Natural killer cell (primary cell): Measurements from ENCODE around the gene MED13L. TPM values are rescaled to one million over a fixed set of nuclear protein-coding genes. Genes with fewer than 3 reads are reported as not detected.

Experiments used
- ATAC-seq, 3 donors: fragments of 150-1000 bp in 2 of 3; fragments of 200-7000 bp in 1 of 3; cut with Tn5 transposase; 1 replicate in 1 of 3; 2 replicates in 2 of 3; pipeline ENCODE4 v1.10.0; 2021; ENCODE audit warnings: mild to moderate bottlenecking in 2 of 3, moderate library complexity in 2 of 3
- DNase-seq, 2 donors: peaks; one replicate each; pipeline versions ENCODE4 v3.0.0 to v3.0.0-alpha.2; 2013 to 2021; ENCODE audit warnings: mixed read lengths in 1 of 2
- H3K27ac ChIP-seq: one replicate; pipeline ENCODE4 v1.5.1; 2013; ENCODE audit warnings: mild to moderate bottlenecking, low read length
- H3K27me3 ChIP-seq: one replicate; pipeline ENCODE4 v1.6.1; 2013; ENCODE audit warnings: low read length; ENCODE audit not compliant: control insufficient read depth, insufficient read depth
- H3K36me3 ChIP-seq: one replicate; pipeline ENCODE4 v1.6.1; 2013; ENCODE audit warnings: low read length; ENCODE audit not compliant: control insufficient read depth, insufficient read depth
- H3K4me1 ChIP-seq: one replicate; pipeline ENCODE4 v1.6.1; 2013; ENCODE audit warnings: low read length; ENCODE audit not compliant: control insufficient read depth, insufficient read depth
- H3K4me3 ChIP-seq: one replicate; pipeline ENCODE4 v1.5.1; 2013; ENCODE audit warnings: low read length
- H3K9me3 ChIP-seq: one replicate; pipeline ENCODE4 v1.6.1; 2013; ENCODE audit warnings: low read length; ENCODE audit not compliant: control insufficient read depth, insufficient read depth
- H3K27ac Mint-ChIP-seq, 2 donors: one replicate each; pipeline ENCODE4 v1.8.0; 2022; ENCODE audit warnings: mild to moderate bottlenecking in 2 of 2, mixed read lengths in 2 of 2, moderate library complexity in 1 of 2
- H3K27me3 Mint-ChIP-seq, 2 donors: one replicate each; pipeline ENCODE4 v1.8.0; 2022; ENCODE audit warnings: low read depth in 2 of 2, mixed read lengths in 2 of 2
- H3K36me3 Mint-ChIP-seq: one replicate; pipeline ENCODE4 v1.8.0; 2022; ENCODE audit warnings: mixed read lengths
- H3K4me1 Mint-ChIP-seq, 2 donors: one replicate each; pipeline ENCODE4 v1.8.0; 2022; ENCODE audit warnings: mixed read lengths in 2 of 2
- H3K4me3 Mint-ChIP-seq: one replicate; pipeline ENCODE4 v1.8.0; 2022; ENCODE audit warnings: mild to moderate bottlenecking, moderate library complexity, mixed read lengths
- H3K9me3 Mint-ChIP-seq, 2 donors: one replicate each; pipeline ENCODE4 v1.8.0; 2022; ENCODE audit warnings: mixed read lengths in 2 of 2
- CTCF ChIP-seq: fragments of 200-600 bp; IDR thresholded peaks from one replicate; pipeline ENCODE4 v1.8.0; 2022; ENCODE audit warnings: antibody characterized with exemption
- WGBS: methylation state at CpG from one replicate; pipeline ENCODE4 v1.1.7; 2013; ENCODE audit warnings: missing lambda C conversion rate; ENCODE audit not compliant: insufficient coverage; 5-methylcytosine and 5-hydroxymethylcytosine counted together
- intact Hi-C: fragments of 100-400 bp; cut with micrococcal nuclease; formaldehyde crosslinking; loops from one replicate; pipeline ENCODE4 v1.14.2; 2022
- total RNA-seq, 4 donors: library from RNA; stranded (reverse); fragments of 120-200 nt in 1 of 4; gene quantifications; one replicate each; pipeline versions ENCODE4 v1.2.3 to v1.2.4, GENCODE V29; 2013 to 2022

MED13L gene
- total RNA-seq, 3 donors from 2014 or later (not counting 1 experiment from before 2014, with no cell fraction given) = 237 to 316 (median 240) TPM

GRCh38 chr12:116249938-116250337 lies 27.6 kb downstream of the MED13L start:
- Histone ChIP-seq H3K9me3 (no peaks in the 10 kb centered on the region), H3K4me3 (no peak overlapping the region), H3K36me3 (no peaks in the 10 kb centered on the region), H3K4me1 (peaks cover 11% of the 10 kb centered on the region), H3K27me3 (no peaks in the 10 kb centered on the region), H3K27ac (no peak overlapping the region)
- Mint-ChIP-seq H3K4me1 (peaks cover 64 to 73% of the 10 kb centered on the region in 2 donors), H3K36me3 (peaks cover 5% of the 10 kb centered on the region), H3K9me3 (no peaks in the 10 kb centered on the region), H3K4me3 (peak overlapping the region; percentile 26), H3K27me3 (no peaks in the 10 kb centered on the region), H3K27ac (peak overlapping the region in 1 of 2 donors; percentile 34)
- intact Hi-C loops = no loop called here
- no CpG with 5 or more reads among the region's 2 CpGs for WGBS
- no peak for TF ChIP-seq CTCF
- no peak for DNase-seq
- no peak for ATAC-seq

DNA sequence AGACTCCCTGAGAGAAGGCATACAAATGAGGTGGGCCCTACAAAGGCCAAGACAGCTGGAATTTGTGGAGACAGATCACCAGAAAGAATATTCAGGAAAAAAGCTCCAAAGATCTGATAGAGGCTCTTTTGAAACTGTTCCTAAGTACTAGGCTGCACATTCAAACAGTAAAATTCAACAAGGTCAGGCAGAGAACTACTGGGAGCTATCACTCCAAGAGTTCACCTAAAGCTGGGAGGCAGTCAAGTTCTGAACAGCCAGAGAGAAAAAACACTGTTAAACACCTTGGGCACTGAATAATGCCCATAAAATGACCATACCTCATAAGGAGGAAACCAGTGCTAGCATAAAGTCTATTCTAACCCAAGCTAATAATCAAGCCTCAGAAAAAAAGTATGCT lies 28.6 kb downstream of the MED13L start:
- no peaks in the 10 kb centered on the region for H3K27me3 ChIP-seq
- H3K4me3 ChIP-seq = no peak overlapping the region
- H3K36me3 Mint-ChIP-seq = peaks cover 5% of the 10 kb centered on the region
- H3K9me3 Mint-ChIP-seq = no peaks in the 10 kb centered on the region
- DNase-seq = no peak
- H3K4me3 Mint-ChIP-seq = peak overlapping the region; percentile 36
- no peaks in the 10 kb centered on the region for H3K9me3 ChIP-seq
- peak overlapping the region; percentile 21 to 34 for H3K27ac Mint-ChIP-seq
- no peaks in the 10 kb centered on the region for H3K36me3 ChIP-seq
- peaks cover 65 to 72% of the 10 kb centered on the region in 2 donors for H3K4me1 Mint-ChIP-seq
- H3K27me3 Mint-ChIP-seq = no peaks in the 10 kb centered on the region
- H3K27ac ChIP-seq = no peak overlapping the region
- ATAC-seq = no peak
- peaks cover 17% of the 10 kb centered on the region for H3K4me1 ChIP-seq
- intact Hi-C loops = no loop called here
- TF ChIP-seq CTCF = no peak

- Mint-ChIP-seq H3K4me1 (peaks cover 70 to 77% of the 10 kb centered on the region in 2 donors), H3K4me3 (no peak overlapping the region), H3K36me3 (peaks cover 5% of the 10 kb centered on the region), H3K9me3 (no peaks in the 10 kb centered on the region), H3K27ac (peak overlapping the region; percentile 21 to 34), H3K27me3 (no peaks in the 10 kb centered on the region)
- Histone ChIP-seq H3K36me3 (no peaks in the 10 kb centered on the region), H3K4me1 (peaks cover 17% of the 10 kb centered on the region), H3K27ac (no peak overlapping the region), H3K27me3 (no peaks in the 10 kb centered on the region), H3K4me3 (no peak overlapping the region), H3K9me3 (no peaks in the 10 kb centered on the region)
- no peak for DNase-seq
- intact Hi-C loops = no loop called here
- ATAC-seq = no peak
- no peak for TF ChIP-seq CTCF
Measured at GRCh38 chr12:116248433-116248832, 29.1 kb downstream of the MED13L start.

- ATAC-seq = no peak
- intact Hi-C loops = no loop called here
Measured at GRCh38 chr12:116247377-116247776, 30.1 kb downstream of the MED13L start.

More at GRCh38 chr12:116247377-116247776, 30.1 kb downstream of the MED13L start:
- peaks cover 17% of the 10 kb centered on the region for H3K4me1 ChIP-seq
- Mint-ChIP-seq H3K4me3 (no peak overlapping the region), H3K36me3 (peaks cover 5% of the 10 kb centered on the region), H3K27me3 (no peaks in the 10 kb centered on the region), H3K4me1 (peaks cover 76 to 83% of the 10 kb centered on the region in 2 donors), H3K27ac (peak overlapping the region in 1 of 2 donors; percentile 34), H3K9me3 (no peaks in the 10 kb centered on the region)
- TF ChIP-seq CTCF = no peak
- 100% methylated on average over 1 of the region's 3 CpGs for WGBS
- no peaks in the 10 kb centered on the region for H3K36me3 ChIP-seq
- no peak for DNase-seq
- H3K27me3 ChIP-seq = no peaks in the 10 kb centered on the region
- no peaks in the 10 kb centered on the region for H3K9me3 ChIP-seq
- H3K4me3 ChIP-seq = no peak overlapping the region
- no peak overlapping the region for H3K27ac ChIP-seq
